ENCODE results near the gene CCSER1.

CCSER1 gene

DNA sequence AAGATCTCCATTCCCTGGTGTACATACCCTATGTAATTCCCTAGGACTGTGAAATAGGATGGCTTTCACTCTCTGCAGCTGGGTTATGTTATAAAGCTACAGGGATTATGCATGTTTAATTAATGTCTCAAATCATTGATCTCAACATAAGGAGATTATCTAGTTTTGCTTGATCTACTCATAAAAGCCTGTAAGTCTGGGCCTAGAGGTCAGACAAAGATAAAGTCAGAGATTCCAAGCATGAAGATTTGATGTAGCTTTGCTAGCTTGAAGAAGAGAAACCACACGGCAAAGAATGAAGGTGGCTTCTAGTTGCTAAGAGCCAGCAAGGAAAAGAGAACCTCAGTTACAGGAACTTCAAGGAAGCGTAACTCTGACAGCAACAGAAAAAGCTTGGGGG is 456.9 kb downstream of the CCSER1 start:
- Histone ChIP-seq H3K27ac (no peak overlapping the region), H3K36me3 (replicated peaks) (no peaks in the 10 kb centered on the region), H3K4me3 (ENCODE audit: low read depth, low read length) (no peak overlapping the region), H3K27me3 (replicated peaks) (no peaks in the 10 kb centered on the region)
- in situ Hi-C loops (cut with HindIII; ENCODE audit: low pct_ligation_motif_present, low sequenced_read_pairs): no loop called here
- TF ChIP-seq, protein P1, sequence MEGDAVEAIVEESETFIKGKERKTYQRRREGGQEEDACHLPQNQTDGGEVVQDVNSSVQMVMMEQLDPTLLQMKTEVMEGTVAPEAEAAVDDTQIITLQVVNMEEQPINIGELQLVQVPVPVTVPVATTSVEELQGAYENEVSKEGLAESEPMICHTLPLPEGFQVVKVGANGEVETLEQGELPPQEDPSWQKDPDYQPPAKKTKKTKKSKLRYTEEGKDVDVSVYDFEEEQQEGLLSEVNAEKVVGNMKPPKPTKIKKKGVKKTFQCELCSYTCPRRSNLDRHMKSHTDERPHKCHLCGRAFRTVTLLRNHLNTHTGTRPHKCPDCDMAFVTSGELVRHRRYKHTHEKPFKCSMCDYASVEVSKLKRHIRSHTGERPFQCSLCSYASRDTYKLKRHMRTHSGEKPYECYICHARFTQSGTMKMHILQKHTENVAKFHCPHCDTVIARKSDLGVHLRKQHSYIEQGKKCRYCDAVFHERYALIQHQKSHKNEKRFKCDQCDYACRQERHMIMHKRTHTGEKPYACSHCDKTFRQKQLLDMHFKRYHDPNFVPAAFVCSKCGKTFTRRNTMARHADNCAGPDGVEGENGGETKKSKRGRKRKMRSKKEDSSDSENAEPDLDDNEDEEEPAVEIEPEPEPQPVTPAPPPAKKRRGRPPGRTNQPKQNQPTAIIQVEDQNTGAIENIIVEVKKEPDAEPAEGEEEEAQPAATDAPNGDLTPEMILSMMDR (IDR thresholded peaks at IDR 0.05; ENCODE audit: low read depth, low read length, missing control alignments): no peak
- no peak for DNase-seq

DNA sequence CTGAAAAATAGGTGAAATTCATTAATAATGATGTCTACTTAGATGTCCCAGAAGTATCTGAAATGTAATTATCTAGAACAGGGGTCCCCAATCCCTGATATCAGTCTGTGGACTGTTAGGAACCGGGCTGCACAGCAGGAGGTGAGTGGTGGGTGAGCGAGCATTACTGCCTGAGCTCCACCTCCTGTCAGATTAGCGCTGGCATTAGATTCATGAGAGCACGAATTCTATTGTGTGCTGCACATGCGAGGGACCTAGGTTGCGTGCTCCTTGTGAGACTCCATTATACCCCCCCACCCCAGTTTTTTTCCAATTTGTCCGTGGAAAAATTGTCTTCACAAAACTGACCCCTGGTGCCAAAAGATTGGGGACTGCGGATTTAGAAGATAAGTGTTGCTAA is 458.8 kb downstream of the CCSER1 start:
- in situ Hi-C loops (cut with HindIII; ENCODE audit: low pct_ligation_motif_present, low sequenced_read_pairs): no loop called here
- Histone ChIP-seq H3K4me3 (ENCODE audit: low read depth, low read length) (no peak overlapping the region), H3K27ac (no peak overlapping the region), H3K36me3 (replicated peaks) (no peaks in the 10 kb centered on the region), H3K27me3 (replicated peaks) (no peaks in the 10 kb centered on the region)
- DNase-seq: no peak
- TF ChIP-seq, protein P1 (IDR thresholded peaks at IDR 0.05; ENCODE audit: low read depth, low read length, missing control alignments): no peak

DNA sequence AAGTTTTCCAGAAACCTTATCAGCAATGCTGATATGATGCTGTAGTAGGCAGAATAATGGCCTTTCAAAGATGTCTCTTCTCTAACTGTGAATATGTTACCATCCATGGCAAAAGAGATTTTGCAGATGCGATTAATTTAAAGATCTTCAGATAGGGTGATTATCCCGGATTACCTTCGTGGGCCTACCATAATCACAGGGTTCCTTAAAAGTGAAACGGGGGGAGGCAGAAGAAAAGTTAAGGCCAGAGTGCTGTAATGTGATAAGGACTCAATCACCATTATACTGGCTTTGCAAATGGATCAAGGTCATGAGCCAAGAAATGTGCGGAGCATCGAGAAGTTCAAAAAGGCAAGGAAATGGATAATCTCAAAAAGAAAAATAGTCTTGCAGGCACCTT is 459.6 kb downstream of the CCSER1 start:
- TF ChIP-seq, protein P1 (IDR thresholded peaks at IDR 0.05; ENCODE audit: low read depth, low read length, missing control alignments): no peak
- in situ Hi-C loops (cut with HindIII; ENCODE audit: low pct_ligation_motif_present, low sequenced_read_pairs): no loop called here
- H3K36me3 ChIP-seq (replicated peaks): no peaks in the 10 kb centered on the region

DNA sequence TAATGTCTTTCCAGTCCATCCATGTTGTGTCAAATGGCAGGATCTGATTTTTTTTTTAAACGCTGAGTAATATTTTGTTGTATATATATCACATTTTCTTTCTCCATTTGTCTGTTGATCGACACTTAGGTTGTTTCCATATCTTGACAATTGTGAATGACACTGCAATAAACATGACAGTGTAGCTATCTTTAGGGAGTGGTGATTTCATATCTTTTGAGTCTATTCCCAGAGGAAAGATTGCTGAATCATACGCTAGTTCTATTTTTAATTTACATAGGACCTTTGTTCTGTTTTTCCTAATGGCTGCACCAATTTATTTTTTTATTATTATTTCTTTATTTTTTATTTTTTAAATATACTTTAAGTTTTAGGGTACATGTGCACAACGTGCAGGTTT is 470.7 kb downstream of the CCSER1 start:
- TF ChIP-seq, protein P1 (IDR thresholded peaks at IDR 0.05; ENCODE audit: low read depth, low read length, missing control alignments): no peak
- Histone ChIP-seq H3K36me3 (replicated peaks) (no peaks in the 10 kb centered on the region), H3K27me3 (replicated peaks) (no peaks in the 10 kb centered on the region), H3K27ac (no peak overlapping the region), H3K4me3 (ENCODE audit: low read depth, low read length) (no peak overlapping the region)
- no peak for DNase-seq
- in situ Hi-C loops (cut with HindIII; ENCODE audit: low pct_ligation_motif_present, low sequenced_read_pairs): no loop called here

More for the DNA sequence above, 459.6 kb downstream of the CCSER1 start:
- DNase-seq: no peak
- Histone ChIP-seq H3K27me3 (replicated peaks) (no peaks in the 10 kb centered on the region), H3K4me3 (ENCODE audit: low read depth, low read length) (no peak overlapping the region), H3K27ac (no peak overlapping the region)

DNA sequence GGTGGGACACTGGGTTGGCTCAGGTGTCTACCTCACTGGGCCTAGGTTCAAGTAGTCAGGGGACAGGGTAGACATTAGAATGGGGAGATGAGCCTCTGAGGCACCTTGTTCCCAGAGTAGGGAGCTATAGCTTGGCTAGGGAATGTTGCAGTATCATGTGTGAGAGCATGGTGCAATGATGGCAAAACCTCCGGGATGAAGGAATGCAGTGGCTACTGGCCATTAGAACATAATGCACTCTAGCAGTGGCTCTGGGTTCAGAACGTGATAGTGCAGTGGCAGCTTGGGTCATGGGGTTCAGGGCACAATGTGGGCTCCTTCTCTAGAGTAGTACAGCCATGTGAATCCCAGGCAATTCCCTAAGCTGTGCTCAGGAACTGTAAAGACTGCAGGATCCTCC is 471.5 kb downstream of the CCSER1 start:
- Histone ChIP-seq H3K27ac (no peak overlapping the region), H3K36me3 (replicated peaks) (no peaks in the 10 kb centered on the region), H3K27me3 (replicated peaks) (no peaks in the 10 kb centered on the region), H3K4me3 (ENCODE audit: low read depth, low read length) (no peak overlapping the region)
- DNase-seq: no peak
- TF ChIP-seq, protein P1 (IDR thresholded peaks at IDR 0.05; ENCODE audit: low read depth, low read length, missing control alignments): no peak
- in situ Hi-C loops (cut with HindIII; ENCODE audit: low pct_ligation_motif_present, low sequenced_read_pairs): no loop called here

DNA sequence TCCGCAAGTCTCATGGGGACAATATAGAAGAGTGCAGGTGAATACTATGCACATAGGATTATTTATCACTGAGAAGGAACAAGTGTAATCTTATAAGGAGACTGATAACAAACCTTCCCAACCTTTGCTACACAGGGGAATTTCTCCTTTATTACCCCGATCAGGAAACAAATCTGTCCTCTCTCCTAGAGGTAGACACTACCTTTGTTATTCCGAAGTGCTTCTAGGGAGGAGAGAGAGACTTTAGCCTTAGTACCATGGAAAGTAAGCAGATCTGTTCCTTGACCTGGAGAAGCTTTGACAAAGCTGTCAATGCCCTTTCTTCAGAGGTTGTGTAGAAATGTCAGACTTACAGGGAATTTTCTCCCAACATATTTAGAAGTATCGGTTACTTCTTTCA is 475.5 kb downstream of the CCSER1 start:
- in situ Hi-C loops (cut with HindIII; ENCODE audit: low pct_ligation_motif_present, low sequenced_read_pairs): no loop called here
- Histone ChIP-seq H3K27ac (no peak overlapping the region), H3K36me3 (replicated peaks) (no peaks in the 10 kb centered on the region), H3K27me3 (replicated peaks) (no peaks in the 10 kb centered on the region), H3K4me3 (ENCODE audit: low read depth, low read length) (no peak overlapping the region)
- DNase-seq: no peak
- TF ChIP-seq, protein P1 (IDR thresholded peaks at IDR 0.05; ENCODE audit: low read depth, low read length, missing control alignments): no peak

Data from brain microvascular endothelial cell (primary cell).